ENCODE measurements around the gene EPHA3. TPM values are rescaled to one million over a fixed set of nuclear protein-coding genes. Genes with fewer than 3 reads are reported as not detected.
A peak's percentile ranks its signal among the peaks of the same experiment; 100 is the strongest.

The EPHA3 gene
- total RNA-seq, 1 donor: 10.9 TPM

DNA sequence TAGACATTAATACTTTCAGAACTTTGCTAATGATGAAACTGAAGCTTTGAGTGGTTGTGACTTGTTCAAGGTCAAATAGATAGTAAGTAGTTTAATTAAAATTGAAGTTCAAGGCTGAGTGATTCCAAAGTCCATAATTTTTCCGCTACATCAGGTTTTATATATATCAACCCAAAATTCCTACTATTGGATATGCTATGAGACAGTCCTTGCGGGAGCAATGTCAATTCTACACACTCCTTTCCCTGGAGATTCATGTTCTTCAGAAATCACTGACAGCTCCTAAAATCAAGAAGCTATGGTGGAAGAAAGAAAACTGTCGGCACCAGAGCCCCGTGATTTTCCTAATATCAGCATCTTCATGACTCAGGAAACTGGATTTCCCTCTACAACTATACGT lies 167.6 kb downstream of the EPHA3 start:
- no peaks in the 10 kb centered on the region for H4K20me1 ChIP-seq (ENCODE audit: insufficient read depth, low read length)
- no peaks in the 10 kb centered on the region for H3K79me2 ChIP-seq (ENCODE audit: insufficient read depth, low read length)
- no peak overlapping the region for H2AFZ ChIP-seq (ENCODE audit: low read length)
- H3K36me3 ChIP-seq (ENCODE audit: insufficient read depth, low read length): no peaks in the 10 kb centered on the region
- no peak for DNase-seq (ENCODE audit: insufficient read length, low spot score, missing footprints)
- TF ChIP-seq, protein P1, sequence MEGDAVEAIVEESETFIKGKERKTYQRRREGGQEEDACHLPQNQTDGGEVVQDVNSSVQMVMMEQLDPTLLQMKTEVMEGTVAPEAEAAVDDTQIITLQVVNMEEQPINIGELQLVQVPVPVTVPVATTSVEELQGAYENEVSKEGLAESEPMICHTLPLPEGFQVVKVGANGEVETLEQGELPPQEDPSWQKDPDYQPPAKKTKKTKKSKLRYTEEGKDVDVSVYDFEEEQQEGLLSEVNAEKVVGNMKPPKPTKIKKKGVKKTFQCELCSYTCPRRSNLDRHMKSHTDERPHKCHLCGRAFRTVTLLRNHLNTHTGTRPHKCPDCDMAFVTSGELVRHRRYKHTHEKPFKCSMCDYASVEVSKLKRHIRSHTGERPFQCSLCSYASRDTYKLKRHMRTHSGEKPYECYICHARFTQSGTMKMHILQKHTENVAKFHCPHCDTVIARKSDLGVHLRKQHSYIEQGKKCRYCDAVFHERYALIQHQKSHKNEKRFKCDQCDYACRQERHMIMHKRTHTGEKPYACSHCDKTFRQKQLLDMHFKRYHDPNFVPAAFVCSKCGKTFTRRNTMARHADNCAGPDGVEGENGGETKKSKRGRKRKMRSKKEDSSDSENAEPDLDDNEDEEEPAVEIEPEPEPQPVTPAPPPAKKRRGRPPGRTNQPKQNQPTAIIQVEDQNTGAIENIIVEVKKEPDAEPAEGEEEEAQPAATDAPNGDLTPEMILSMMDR (IDR thresholded peaks at IDR 0.05; ENCODE audit: extremely low read depth, low read depth, low read length): no peak
- H3K4me2 ChIP-seq (ENCODE audit: insufficient read depth, low read length): no peak overlapping the region
- no peak overlapping the region for H3K4me3 ChIP-seq (ENCODE audit: insufficient read depth, low read length)
- no peaks in the 10 kb centered on the region for H3K4me1 ChIP-seq (ENCODE audit: insufficient read depth, low read length)
- H3K27me3 ChIP-seq (ENCODE audit: insufficient read depth, low read length): no peaks in the 10 kb centered on the region
- H3K9me3 ChIP-seq (ENCODE audit: low read depth, low read length): no peaks in the 10 kb centered on the region
- H3K27ac ChIP-seq (ENCODE audit: low read depth, low read length): no peak overlapping the region

DNA sequence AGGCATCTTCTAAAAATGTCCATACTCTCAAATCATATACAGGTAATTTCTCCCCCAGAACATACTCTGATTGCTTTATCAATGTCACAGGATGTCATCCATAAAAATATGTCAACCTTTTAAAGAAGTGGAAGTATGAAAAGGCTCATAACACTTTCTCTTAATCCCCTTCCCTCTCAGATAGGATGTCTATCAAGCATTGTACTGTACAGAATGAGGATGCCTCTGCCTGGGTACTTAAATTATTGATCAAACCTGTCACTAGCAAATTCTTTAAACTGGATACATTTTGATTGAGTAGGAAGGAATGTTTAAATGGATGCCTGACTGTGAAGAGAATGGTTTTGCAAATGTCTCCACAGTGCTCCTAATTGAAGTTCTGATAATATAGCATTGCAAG lies 168.7 kb downstream of the EPHA3 start:
- H3K27me3 ChIP-seq (ENCODE audit: insufficient read depth, low read length): no peaks in the 10 kb centered on the region
- TF ChIP-seq, protein P1 (IDR thresholded peaks at IDR 0.05; ENCODE audit: extremely low read depth, low read depth, low read length): no peak
- H3K4me2 ChIP-seq (ENCODE audit: insufficient read depth, low read length): no peak overlapping the region
- no peaks in the 10 kb centered on the region for H4K20me1 ChIP-seq (ENCODE audit: insufficient read depth, low read length)
- H3K4me1 ChIP-seq (ENCODE audit: insufficient read depth, low read length): no peaks in the 10 kb centered on the region
- H3K27ac ChIP-seq (ENCODE audit: low read depth, low read length): no peak overlapping the region
- no peaks in the 10 kb centered on the region for H3K79me2 ChIP-seq (ENCODE audit: insufficient read depth, low read length)
- DNase-seq (ENCODE audit: insufficient read length, low spot score, missing footprints): no peak
- no peak overlapping the region for H2AFZ ChIP-seq (ENCODE audit: low read length)
- no peaks in the 10 kb centered on the region for H3K9me3 ChIP-seq (ENCODE audit: low read depth, low read length)
- no peak overlapping the region for H3K4me3 ChIP-seq (ENCODE audit: insufficient read depth, low read length)
- no peaks in the 10 kb centered on the region for H3K36me3 ChIP-seq (ENCODE audit: insufficient read depth, low read length)

DNA sequence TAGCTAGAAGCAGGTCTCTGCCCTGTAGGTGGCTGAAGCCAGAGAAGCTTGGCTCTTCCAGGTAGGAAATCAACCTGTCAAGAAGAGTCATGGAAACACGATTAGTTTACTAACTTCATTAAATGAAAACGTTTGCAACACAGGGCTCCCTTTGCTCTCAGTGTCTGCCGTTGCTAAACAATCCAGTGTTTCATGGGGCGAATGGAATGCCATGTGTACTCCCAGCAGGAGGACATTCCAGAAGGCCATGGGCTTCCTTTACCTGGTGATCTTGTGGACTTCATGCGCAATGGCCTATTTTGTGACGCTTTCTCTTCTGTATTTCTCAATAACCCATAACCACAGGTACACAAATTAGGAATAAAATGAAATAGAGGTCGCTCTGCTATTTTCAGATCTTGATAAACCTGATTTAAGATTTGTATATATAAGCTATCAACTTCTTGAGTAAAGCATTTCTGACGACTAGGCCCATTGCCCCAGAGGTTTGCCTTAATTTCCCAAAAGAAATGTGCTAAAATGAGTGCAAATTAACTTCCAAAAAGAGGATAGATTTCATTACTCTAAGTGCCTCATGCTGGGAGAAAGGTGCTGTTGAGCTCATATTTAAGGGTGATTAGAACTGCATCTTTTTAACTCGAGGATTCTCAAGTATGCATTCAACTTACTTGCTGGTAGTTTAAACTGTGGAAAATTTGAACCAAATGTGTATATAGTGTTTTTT lies 171.0 kb downstream of the EPHA3 start:
- H3K4me2 ChIP-seq (ENCODE audit: insufficient read depth, low read length): no peak overlapping the region
- TF ChIP-seq, protein P1 (IDR thresholded peaks at IDR 0.05; ENCODE audit: extremely low read depth, low read depth, low read length): no peak
- no peak overlapping the region for H3K27ac ChIP-seq (ENCODE audit: low read depth, low read length)
- no peaks in the 10 kb centered on the region for H3K4me1 ChIP-seq (ENCODE audit: insufficient read depth, low read length)
- H3K9me3 ChIP-seq (ENCODE audit: low read depth, low read length): no peaks in the 10 kb centered on the region
- no peaks in the 10 kb centered on the region for H3K79me2 ChIP-seq (ENCODE audit: insufficient read depth, low read length)
- DNase-seq (ENCODE audit: insufficient read length, low spot score, missing footprints): no peak
- no peaks in the 10 kb centered on the region for H3K36me3 ChIP-seq (ENCODE audit: insufficient read depth, low read length)
- H3K4me3 ChIP-seq (ENCODE audit: insufficient read depth, low read length): no peak overlapping the region
- H4K20me1 ChIP-seq (ENCODE audit: insufficient read depth, low read length): no peaks in the 10 kb centered on the region
- no peaks in the 10 kb centered on the region for H3K27me3 ChIP-seq (ENCODE audit: insufficient read depth, low read length)
- H2AFZ ChIP-seq (ENCODE audit: low read length): peak overlapping the region; percentile 1

DNA sequence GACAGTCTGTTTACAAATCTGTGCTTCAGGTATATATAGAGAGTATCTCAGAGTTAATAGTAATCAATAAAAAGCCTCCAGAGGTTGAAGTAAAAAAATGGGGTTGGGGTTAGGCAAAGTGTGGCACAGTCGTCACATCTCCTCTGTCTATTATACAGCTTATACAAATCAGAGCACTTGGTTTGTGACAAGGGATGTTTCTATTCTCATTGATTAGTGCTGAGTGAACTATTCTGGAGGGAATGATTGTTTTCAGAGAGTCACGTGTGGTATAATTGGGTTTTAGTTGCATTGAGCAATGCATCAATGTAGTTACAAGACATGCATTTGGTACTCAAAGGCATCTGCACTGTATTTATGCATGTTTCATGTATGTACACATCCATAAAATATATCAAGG lies 172.9 kb downstream of the EPHA3 start:
- Histone ChIP-seq H3K79me2 (ENCODE audit: insufficient read depth, low read length) (no peaks in the 10 kb centered on the region), H4K20me1 (ENCODE audit: insufficient read depth, low read length) (no peaks in the 10 kb centered on the region), H3K27me3 (ENCODE audit: insufficient read depth, low read length) (no peaks in the 10 kb centered on the region)

More for the DNA sequence above, 172.9 kb downstream of the EPHA3 start:
- H3K9me3 ChIP-seq (ENCODE audit: low read depth, low read length): no peaks in the 10 kb centered on the region
- H3K4me2 ChIP-seq (ENCODE audit: insufficient read depth, low read length): no peak overlapping the region
- TF ChIP-seq, protein P1 (IDR thresholded peaks at IDR 0.05; ENCODE audit: extremely low read depth, low read depth, low read length): no peak
- no peak for DNase-seq (ENCODE audit: insufficient read length, low spot score, missing footprints)
- H3K4me3 ChIP-seq (ENCODE audit: insufficient read depth, low read length): no peak overlapping the region
- H3K27ac ChIP-seq (ENCODE audit: low read depth, low read length): no peak overlapping the region
- H3K4me1 ChIP-seq (ENCODE audit: insufficient read depth, low read length): no peaks in the 10 kb centered on the region
- no peaks in the 10 kb centered on the region for H3K36me3 ChIP-seq (ENCODE audit: insufficient read depth, low read length)
- H2AFZ ChIP-seq (ENCODE audit: low read length): no peak overlapping the region

Measured in osteoblast (primary cell).